ENCODE measurements around the gene ACLY.

The ACLY gene

DNA sequence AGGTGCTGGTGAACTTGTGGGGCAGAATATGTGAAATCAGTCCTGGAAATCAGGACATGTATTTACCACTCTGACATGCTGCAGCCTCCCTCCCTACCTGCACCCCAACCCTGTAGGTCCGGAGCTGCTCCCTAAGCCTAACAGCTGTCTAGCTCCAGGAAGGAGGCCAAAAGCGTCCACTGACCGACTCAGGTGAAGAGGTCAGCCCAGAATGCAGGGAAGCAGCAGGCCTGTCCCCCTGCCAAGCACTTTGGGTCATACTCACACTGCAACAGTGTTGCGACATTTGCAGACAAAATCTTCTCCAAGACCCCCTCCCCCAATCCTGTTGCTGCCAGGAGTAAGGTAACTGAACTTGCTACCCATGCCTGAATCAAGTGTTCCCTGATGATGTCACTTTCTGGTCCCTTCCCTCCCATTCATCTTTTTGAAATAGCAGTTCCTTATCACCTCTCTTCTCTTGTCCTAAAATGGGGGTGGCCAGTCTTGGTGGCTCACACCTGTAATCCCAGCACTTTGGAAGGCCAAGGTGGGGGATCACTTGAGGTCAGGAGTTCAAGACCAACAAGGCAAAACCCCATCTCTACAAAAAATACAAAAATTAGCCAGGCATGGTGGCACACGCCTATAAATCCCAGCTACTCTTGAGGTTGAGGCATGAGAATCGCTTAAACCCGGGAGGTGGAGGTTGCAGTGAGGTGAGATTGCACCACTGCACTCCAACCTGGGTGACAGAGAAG lies 1.3 kb upstream of the ACLY start:
- Histone ChIP-seq H4K20me1 (ENCODE audit: insufficient read depth, low read length) (no peaks in the 10 kb centered on the region), H3K4me2 (ENCODE audit: low read length) (peak overlapping the region; percentile 86), H3K4me1 (ENCODE audit: insufficient read depth, low read length, severe bottlenecking) (peaks cover 50% of the 10 kb centered on the region), H2AFZ (ENCODE audit: low read length) (no peak overlapping the region), H3K9me3 (ENCODE audit: low read length) (no peaks in the 10 kb centered on the region), H3K9me2 (ENCODE audit: low read depth, low read length) (no peaks in the 10 kb centered on the region), H3K27me3 (ENCODE audit: insufficient read depth, low read length) (no peaks in the 10 kb centered on the region), H3K79me2 (ENCODE audit: insufficient read depth, low read length) (peaks cover 35% of the 10 kb centered on the region), H3K27ac (ENCODE audit: low read depth, low read length, poor library complexity, severe bottlenecking) (peak overlapping the region; percentile 73), H3K36me3 (ENCODE audit: insufficient read depth, low read length) (peaks cover 5% of the 10 kb centered on the region; the same call in 1 of the 2 replicates), H3K4me3 (ENCODE audit: low read depth, low read length, poor library complexity, severe bottlenecking) (peak overlapping the region; percentile 89), H3K9ac (ENCODE audit: low read length) (peak overlapping the region; percentile 81), H3F3A (ENCODE audit: insufficient read depth, low read length) (no peaks in the 10 kb centered on the region; the same call in 1 of the 2 replicates)
- TF ChIP-seq EZH2 (IDR thresholded peaks at IDR 0.05; ENCODE audit: borderline replicate concordance, low read length) = no peak

DNA sequence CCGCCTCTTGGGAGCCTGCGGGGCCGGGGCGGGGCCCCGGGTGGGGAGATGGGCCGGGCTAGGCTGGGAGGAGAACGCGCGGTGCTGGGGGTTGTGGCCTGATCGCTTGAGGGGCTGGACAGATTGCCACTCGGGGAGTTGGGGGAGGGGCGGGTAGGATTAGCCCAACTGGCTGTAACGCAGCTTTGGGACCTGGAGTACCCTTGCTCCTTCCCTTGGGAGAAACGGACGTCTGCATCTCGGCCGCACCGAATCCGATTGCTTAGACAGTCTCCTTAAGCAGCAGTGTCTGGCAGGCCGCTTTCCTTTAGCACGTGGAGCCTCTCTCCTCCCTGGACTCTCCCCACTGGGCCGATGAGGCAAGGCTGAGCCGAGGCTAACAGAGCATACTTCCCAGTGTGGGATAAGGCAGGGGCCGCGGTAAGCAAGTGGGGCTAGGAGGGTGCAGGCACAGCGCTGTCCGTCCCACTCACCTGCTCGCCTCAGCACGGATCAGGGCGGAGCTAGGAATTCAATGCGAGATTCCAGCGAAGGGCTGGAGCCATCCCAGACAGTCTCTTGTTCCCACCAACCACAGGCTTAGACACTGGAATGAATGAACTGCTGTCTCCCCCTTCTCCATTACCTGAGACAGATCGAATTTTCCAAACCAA lies 540 bp upstream of the ACLY start:
- no peak overlapping the region for H2AFZ ChIP-seq (ENCODE audit: low read length)

DNA sequence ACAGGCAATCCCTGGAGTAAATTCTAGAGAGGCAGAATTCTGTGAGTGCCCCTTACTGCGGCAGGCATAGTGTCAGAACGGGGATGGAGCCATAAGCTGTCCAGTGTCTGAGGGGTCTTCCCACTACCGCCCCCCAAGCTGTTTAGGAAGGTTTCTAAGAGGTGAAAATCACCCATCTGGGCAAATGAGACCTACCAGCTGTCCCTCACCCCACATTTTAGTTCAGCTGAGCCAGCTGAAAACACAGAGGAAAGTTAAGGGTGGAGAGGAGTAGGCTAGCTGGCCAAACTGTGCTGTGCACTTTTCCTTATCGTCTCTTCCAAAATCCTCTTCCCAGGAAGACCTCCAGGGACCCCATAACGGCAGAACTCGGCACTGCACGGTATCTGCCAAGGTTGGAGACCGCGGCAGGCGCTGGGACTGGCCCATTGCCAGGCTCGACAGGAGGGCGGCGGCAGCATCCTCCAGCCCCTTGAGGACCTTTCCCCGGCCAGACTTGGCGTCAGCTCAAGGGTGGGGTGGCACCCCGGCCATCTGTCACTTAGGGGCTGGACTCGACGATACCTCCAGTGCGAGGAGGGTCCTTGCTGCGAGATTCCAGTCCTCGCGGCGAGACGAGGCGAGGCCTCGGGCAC lies 955 bp downstream of the ACLY start:
- Histone ChIP-seq H3K9me3 (ENCODE audit: low read length) (no peaks in the 10 kb centered on the region), H4K20me1 (ENCODE audit: insufficient read depth, low read length) (no peaks in the 10 kb centered on the region), H3K4me2 (ENCODE audit: low read length) (peak overlapping the region; percentile 100), H3K4me3 (ENCODE audit: low read depth, low read length, poor library complexity, severe bottlenecking) (peak overlapping the region; percentile 89), H3K79me2 (ENCODE audit: insufficient read depth, low read length) (peaks cover 45% of the 10 kb centered on the region), H3K9ac (ENCODE audit: low read length) (peak overlapping the region; percentile 93), H3K4me1 (ENCODE audit: insufficient read depth, low read length, severe bottlenecking) (peaks cover 50% of the 10 kb centered on the region), H3K27ac (ENCODE audit: low read depth, low read length, poor library complexity, severe bottlenecking) (peak overlapping the region; percentile 57), H2AFZ (ENCODE audit: low read length) (no peak overlapping the region), H3F3A (ENCODE audit: insufficient read depth, low read length) (no peaks in the 10 kb centered on the region; the same call in 1 of the 2 replicates), H3K36me3 (ENCODE audit: insufficient read depth, low read length) (peaks cover 25% of the 10 kb centered on the region), H3K9me2 (ENCODE audit: low read depth, low read length) (no peaks in the 10 kb centered on the region), H3K27me3 (ENCODE audit: insufficient read depth, low read length) (no peaks in the 10 kb centered on the region)
- TF ChIP-seq, protein P1, sequence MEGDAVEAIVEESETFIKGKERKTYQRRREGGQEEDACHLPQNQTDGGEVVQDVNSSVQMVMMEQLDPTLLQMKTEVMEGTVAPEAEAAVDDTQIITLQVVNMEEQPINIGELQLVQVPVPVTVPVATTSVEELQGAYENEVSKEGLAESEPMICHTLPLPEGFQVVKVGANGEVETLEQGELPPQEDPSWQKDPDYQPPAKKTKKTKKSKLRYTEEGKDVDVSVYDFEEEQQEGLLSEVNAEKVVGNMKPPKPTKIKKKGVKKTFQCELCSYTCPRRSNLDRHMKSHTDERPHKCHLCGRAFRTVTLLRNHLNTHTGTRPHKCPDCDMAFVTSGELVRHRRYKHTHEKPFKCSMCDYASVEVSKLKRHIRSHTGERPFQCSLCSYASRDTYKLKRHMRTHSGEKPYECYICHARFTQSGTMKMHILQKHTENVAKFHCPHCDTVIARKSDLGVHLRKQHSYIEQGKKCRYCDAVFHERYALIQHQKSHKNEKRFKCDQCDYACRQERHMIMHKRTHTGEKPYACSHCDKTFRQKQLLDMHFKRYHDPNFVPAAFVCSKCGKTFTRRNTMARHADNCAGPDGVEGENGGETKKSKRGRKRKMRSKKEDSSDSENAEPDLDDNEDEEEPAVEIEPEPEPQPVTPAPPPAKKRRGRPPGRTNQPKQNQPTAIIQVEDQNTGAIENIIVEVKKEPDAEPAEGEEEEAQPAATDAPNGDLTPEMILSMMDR (IDR thresholded peaks at IDR 0.05; ENCODE audit: low read length) = no peak; the same call in 1 of the 2 replicates
- no peak for TF ChIP-seq EZH2 (IDR thresholded peaks at IDR 0.05; ENCODE audit: borderline replicate concordance, low read length)

More for the DNA sequence above, 540 bp upstream of the ACLY start:
- Histone ChIP-seq H3K36me3 (ENCODE audit: insufficient read depth, low read length) (peaks cover 10% of the 10 kb centered on the region; the same call in 1 of the 2 replicates), H4K20me1 (ENCODE audit: insufficient read depth, low read length) (no peaks in the 10 kb centered on the region), H3K9me3 (ENCODE audit: low read length) (no peaks in the 10 kb centered on the region), H3K4me3 (ENCODE audit: low read depth, low read length, poor library complexity, severe bottlenecking) (peak overlapping the region; percentile 89), H3K4me2 (ENCODE audit: low read length) (peak overlapping the region; percentile 86), H3K27me3 (ENCODE audit: insufficient read depth, low read length) (no peaks in the 10 kb centered on the region), H3K4me1 (ENCODE audit: insufficient read depth, low read length, severe bottlenecking) (peaks cover 51% of the 10 kb centered on the region), H3F3A (ENCODE audit: insufficient read depth, low read length) (no peaks in the 10 kb centered on the region; the same call in 1 of the 2 replicates), H3K79me2 (ENCODE audit: insufficient read depth, low read length) (peaks cover 41% of the 10 kb centered on the region), H3K27ac (ENCODE audit: low read depth, low read length, poor library complexity, severe bottlenecking) (peak overlapping the region; percentile 73), H3K9me2 (ENCODE audit: low read depth, low read length) (no peaks in the 10 kb centered on the region), H3K9ac (ENCODE audit: low read length) (peak overlapping the region; percentile 81)
- TF ChIP-seq, protein P1 (IDR thresholded peaks at IDR 0.05; ENCODE audit: low read length) = no peak
- TF ChIP-seq EZH2 (IDR thresholded peaks at IDR 0.05; ENCODE audit: borderline replicate concordance, low read length) = no peak

All from OCI-LY1 (cell line).